HG03097 (cell line): ENCODE results near the gene TMEM233.
"Not testable (repeated sequence)": the region's sequence is repeated elsewhere in the genome, so short reads cannot be mapped to it uniquely, and the experiment has no call there.

Source experiments
- ATAC-seq: cut with Tn5 transposase; IDR thresholded peaks from one replicate; pipeline ENCODE4 v1.9.1; 2021; ENCODE audit not compliant: unreplicated experiment, low FRiP score

The TMEM233 gene

GRCh38 chr12:119652665-119653064 is 59.1 kb downstream of the TMEM233 start:
- no peak for ATAC-seq

GRCh38 chr12:119657001-119657400 is 63.4 kb downstream of the TMEM233 start:
- not testable (repeated sequence) for ATAC-seq

GRCh38 chr12:119658166-119658565 is 64.6 kb downstream of the TMEM233 start:
- not testable (repeated sequence) for ATAC-seq

- no peak for ATAC-seq
These were observed 65.8 kb downstream of the TMEM233 start for GRCh38 chr12:119659289-119659897.

GRCh38 chr12:119660076-119660475 is 66.5 kb downstream of the TMEM233 start:
- no peak for ATAC-seq

- ATAC-seq, result no peak
These were observed 68.3 kb downstream of the TMEM233 start for GRCh38 chr12:119661882-119662281.

- no peak for ATAC-seq
These were observed 71.1 kb downstream of the TMEM233 start for GRCh38 chr12:119664642-119665041.

GRCh38 chr12:119665164-119665929 is 71.8 kb downstream of the TMEM233 start:
- ATAC-seq, result no peak

GRCh38 chr12:119666226-119666795 is 72.7 kb downstream of the TMEM233 start:
- no peak for ATAC-seq

- ATAC-seq, result no peak
These were observed 73.5 kb downstream of the TMEM233 start for GRCh38 chr12:119666900-119667576.

- ATAC-seq, result peak; percentile 96
These were observed 74.2 kb downstream of the TMEM233 start, which contains the start of gene PRKAB1 for GRCh38 chr12:119667577-119668323. PRKAB1 (plus strand) TSS chr12:119668133; CDS start chr12:119668245, 112 bp downstream.

- no peak for ATAC-seq
These were observed 74.8 kb downstream of the TMEM233 start for GRCh38 chr12:119668324-119668841.

- no peak for ATAC-seq
These were observed 76.3 kb downstream of the TMEM233 start for GRCh38 chr12:119669744-119670472.

- no peak for ATAC-seq
These were observed 77.5 kb downstream of the TMEM233 start for GRCh38 chr12:119671070-119671469.

GRCh38 chr12:119672194-119672593 is 78.6 kb downstream of the TMEM233 start:
- ATAC-seq, result no peak

GRCh38 chr12:119673634-119674033 is 80.1 kb downstream of the TMEM233 start:
- ATAC-seq, result no peak

GRCh38 chr12:119674560-119674959 is 81.0 kb downstream of the TMEM233 start:
- no peak for ATAC-seq

- no peak for ATAC-seq
These were observed 82.4 kb downstream of the TMEM233 start for GRCh38 chr12:119676022-119676421.

GRCh38 chr12:119676573-119676972 is 83.0 kb downstream of the TMEM233 start:
- ATAC-seq, result no peak

GRCh38 chr12:119678459-119678858 is 84.9 kb downstream of the TMEM233 start:
- ATAC-seq, result no peak
